Neural cell (in vitro differentiated cells): ENCODE data around the gene GRID1.

ENCODE experiments used
- EP300 ChIP-seq: fragments of 450-650 bp; conservative IDR thresholded peaks from 2 replicates; pipeline ENCODE4 v1.6.1; 2014; ENCODE audit warnings: antibody characterized with exemption, mild to moderate bottlenecking, moderate library complexity; ENCODE audit not compliant: poor library complexity, severe bottlenecking
- EZH2 ChIP-seq: fragments of 200-600, 300-800 bp; shearing (Covaris generic), sonication (generic); IDR thresholded peaks from 2 replicates; pipeline ENCODE4 v1.6.1; 2014; ENCODE audit warnings: antibody characterized with exemption, low read length, borderline replicate concordance, mild to moderate bottlenecking; ENCODE audit not compliant: insufficient read depth, poor library complexity, severe bottlenecking
- POLR2AphosphoS5 ChIP-seq: IDR thresholded peaks from 2 replicates; pipeline ENCODE4 v1.6.1; 2012
- RAD21 ChIP-seq: fragments of 450-650 bp; conservative IDR thresholded peaks from 2 replicates; pipeline ENCODE4 v1.6.1; 2014; ENCODE audit warnings: antibody characterized with exemption, mild to moderate bottlenecking, moderate library complexity
- TF ChIP-seq, protein P1 (sequence below): fragments of 450-650 bp; IDR thresholded peaks from 2 replicates; pipeline ENCODE4 v1.5.1; 2014; ENCODE audit warnings: antibody characterized with exemption, mild to moderate bottlenecking, moderate library complexity; ENCODE audit not compliant: poor library complexity, severe bottlenecking

DNA sequence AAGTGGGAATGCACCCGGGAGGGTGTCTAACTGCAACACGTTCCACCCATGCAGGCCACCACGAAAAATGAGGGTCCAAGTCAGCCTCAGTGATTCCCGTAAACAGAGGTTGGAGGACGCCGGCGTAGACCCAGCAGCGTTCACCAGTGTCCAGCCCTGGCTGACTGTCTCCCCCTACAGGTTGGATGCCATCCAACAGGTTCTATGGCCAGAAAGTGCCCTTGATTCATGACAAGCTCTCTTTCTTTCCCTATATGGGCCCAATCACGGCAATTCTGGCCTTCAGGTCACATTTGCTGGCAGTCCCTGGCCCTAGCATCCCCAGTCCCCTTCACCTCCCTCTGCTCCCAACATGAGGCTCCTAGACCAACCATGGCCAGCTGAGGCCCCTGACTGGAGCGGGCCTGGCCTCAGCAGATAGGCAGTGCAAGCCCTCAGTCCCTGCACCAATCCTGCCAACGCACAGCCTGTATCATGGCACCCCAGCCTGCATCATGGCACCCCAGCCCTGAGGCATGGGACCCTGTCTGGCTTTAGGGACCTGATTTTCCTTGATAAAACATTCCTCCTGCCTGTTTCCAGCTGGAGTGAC, 227.4 kb downstream of the GRID1 start:
- TF ChIP-seq, protein P1, sequence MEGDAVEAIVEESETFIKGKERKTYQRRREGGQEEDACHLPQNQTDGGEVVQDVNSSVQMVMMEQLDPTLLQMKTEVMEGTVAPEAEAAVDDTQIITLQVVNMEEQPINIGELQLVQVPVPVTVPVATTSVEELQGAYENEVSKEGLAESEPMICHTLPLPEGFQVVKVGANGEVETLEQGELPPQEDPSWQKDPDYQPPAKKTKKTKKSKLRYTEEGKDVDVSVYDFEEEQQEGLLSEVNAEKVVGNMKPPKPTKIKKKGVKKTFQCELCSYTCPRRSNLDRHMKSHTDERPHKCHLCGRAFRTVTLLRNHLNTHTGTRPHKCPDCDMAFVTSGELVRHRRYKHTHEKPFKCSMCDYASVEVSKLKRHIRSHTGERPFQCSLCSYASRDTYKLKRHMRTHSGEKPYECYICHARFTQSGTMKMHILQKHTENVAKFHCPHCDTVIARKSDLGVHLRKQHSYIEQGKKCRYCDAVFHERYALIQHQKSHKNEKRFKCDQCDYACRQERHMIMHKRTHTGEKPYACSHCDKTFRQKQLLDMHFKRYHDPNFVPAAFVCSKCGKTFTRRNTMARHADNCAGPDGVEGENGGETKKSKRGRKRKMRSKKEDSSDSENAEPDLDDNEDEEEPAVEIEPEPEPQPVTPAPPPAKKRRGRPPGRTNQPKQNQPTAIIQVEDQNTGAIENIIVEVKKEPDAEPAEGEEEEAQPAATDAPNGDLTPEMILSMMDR = peak; percentile 16
- no peak for TF ChIP-seq RAD21
- no peak for TF ChIP-seq POLR2AphosphoS5
- TF ChIP-seq EP300 = no peak
- no peak for TF ChIP-seq EZH2
